OCI-LY1 (cell line): ENCODE results near the gene MROH2A.

Experiments
- H2AFZ ChIP-seq: fragments of 200-600 bp; sonication (generic), shearing (Covaris generic); 2 replicates; pipeline ENCODE4 v1.6.0; 2014; ENCODE audit warnings: antibody characterized with exemption, mild to moderate bottlenecking, low read length
- H3F3A ChIP-seq: fragments of 200-600 bp; sonication (generic), shearing (Covaris generic); 2 replicates; pipeline ENCODE4 v1.6.0; 2014; ENCODE audit warnings: mild to moderate bottlenecking, antibody characterized with exemption, low read length, moderate library complexity; ENCODE audit not compliant: insufficient read depth
- H3K27ac ChIP-seq: fragments of 200-600 bp; sonication (generic); 2 replicates; pipeline ENCODE4 v1.5.1; 2014; ENCODE audit warnings: low read length, mixed run types, mild to moderate bottlenecking, low read depth; ENCODE audit not compliant: poor library complexity, severe bottlenecking
- H3K27me3 ChIP-seq: fragments of 200-600 bp; sonication (generic); 2 replicates; pipeline ENCODE4 v1.6.0; 2014; ENCODE audit warnings: antibody characterized with exemption, mild to moderate bottlenecking, low read length, moderate library complexity; ENCODE audit not compliant: insufficient read depth
- H3K36me3 ChIP-seq: fragments of 200-600 bp; sonication (generic); 2 replicates; pipeline ENCODE4 v1.6.1; 2014; ENCODE audit warnings: mild to moderate bottlenecking, antibody characterized with exemption, low read length, moderate library complexity, mixed read lengths; ENCODE audit not compliant: insufficient read depth
- H3K4me1 ChIP-seq: fragments of 200-600 bp; sonication (generic); 2 replicates; pipeline ENCODE4 v1.5.1; 2014; ENCODE audit warnings: mild to moderate bottlenecking, low read length, moderate library complexity; ENCODE audit not compliant: insufficient read depth, severe bottlenecking
- H3K4me2 ChIP-seq: fragments of 200-600 bp; sonication (generic), shearing (Covaris generic); 2 replicates; pipeline ENCODE4 v1.6.1; 2014; ENCODE audit warnings: low read length
- H3K4me3 ChIP-seq: fragments of 200-600 bp; sonication (generic); 2 replicates; pipeline ENCODE4 v1.5.1; 2014; ENCODE audit warnings: low read length, low read depth, mild to moderate bottlenecking, mixed read lengths; ENCODE audit not compliant: poor library complexity, severe bottlenecking
- H3K79me2 ChIP-seq: fragments of 200-600 bp; shearing (Covaris generic); 2 replicates; pipeline ENCODE4 v1.6.1; 2016; ENCODE audit warnings: mixed run types, low read length, mixed read lengths; ENCODE audit not compliant: insufficient read depth
- H3K9ac ChIP-seq: fragments of 200-600 bp; sonication (generic), shearing (Covaris generic); 2 replicates; pipeline ENCODE4 v1.6.1; 2014; ENCODE audit warnings: mild to moderate bottlenecking, low read length, mixed read lengths
- H3K9me2 ChIP-seq: fragments of 200-600 bp; sonication (generic), shearing (Covaris generic); 2 replicates; pipeline ENCODE4 v1.6.1; 2014; ENCODE audit warnings: low read depth, mild to moderate bottlenecking, low read length, mixed read lengths
- H3K9me3 ChIP-seq: fragments of 200-600 bp; shearing (Covaris generic); 2 replicates; pipeline ENCODE4 v1.6.1; 2014; ENCODE audit warnings: low read length, mixed read lengths
- H4K20me1 ChIP-seq: fragments of 200-600 bp; sonication (generic), shearing (Covaris generic); 2 replicates; pipeline ENCODE4 v1.6.0; 2016; ENCODE audit warnings: mild to moderate bottlenecking, low read length; ENCODE audit not compliant: insufficient read depth
- CTCF ChIP-seq: fragments of 200-600 bp; sonication (generic), shearing (Covaris generic); IDR thresholded peaks from 2 replicates; pipeline ENCODE4 v1.5.1; 2017; ENCODE audit warnings: mild to moderate bottlenecking, antibody characterized with exemption, low read length, moderate library complexity, mixed read lengths
- EZH2 ChIP-seq: fragments of 200-600 bp; sonication (generic), shearing (Covaris generic); IDR thresholded peaks from 2 replicates; pipeline ENCODE4 v1.8.0; 2017; ENCODE audit warnings: borderline replicate concordance, mixed run types, mild to moderate bottlenecking, antibody characterized with exemption, low read length, moderate library complexity, mixed read lengths

Gene MROH2A

GRCh38 chr2:233799716-233800115, 21.6 kb downstream of the MROH2A start:
- Histone ChIP-seq H4K20me1 (no peaks in the 10 kb centered on the region), H3K79me2 (no peaks in the 10 kb centered on the region), H3F3A (no peaks in the 10 kb centered on the region), H3K9me2 (no peaks in the 10 kb centered on the region), H3K4me3 (no peak overlapping the region), H3K27me3 (no peaks in the 10 kb centered on the region), H3K9me3 (no peaks in the 10 kb centered on the region), H2AFZ (no peak overlapping the region), H3K4me1 (no peaks in the 10 kb centered on the region), H3K27ac (no peak overlapping the region), H3K4me2 (no peak overlapping the region), H3K9ac (no peak overlapping the region), H3K36me3 (no peaks in the 10 kb centered on the region)
- TF ChIP-seq EZH2 (no peak), CTCF (no peak)

- Histone ChIP-seq H4K20me1 (no peaks in the 10 kb centered on the region), H3K36me3 (no peaks in the 10 kb centered on the region), H3F3A (no peaks in the 10 kb centered on the region), H3K79me2 (no peaks in the 10 kb centered on the region), H3K9me3 (no peaks in the 10 kb centered on the region), H3K4me3 (no peak overlapping the region), H3K9ac (no peak overlapping the region), H2AFZ (no peak overlapping the region), H3K27me3 (no peaks in the 10 kb centered on the region), H3K9me2 (no peaks in the 10 kb centered on the region), H3K4me1 (no peaks in the 10 kb centered on the region), H3K4me2 (no peak overlapping the region), H3K27ac (no peak overlapping the region)
- no peak for TF ChIP-seq CTCF
- no peak for TF ChIP-seq EZH2
These were observed 22.1 kb downstream of the MROH2A start for GRCh38 chr2:233800208-233800607.

- H3K9me3 ChIP-seq: no peaks in the 10 kb centered on the region
- H3F3A ChIP-seq: no peaks in the 10 kb centered on the region
- H4K20me1 ChIP-seq: no peaks in the 10 kb centered on the region
- no peak overlapping the region for H3K4me3 ChIP-seq
- no peaks in the 10 kb centered on the region for H3K27me3 ChIP-seq
- no peak for TF ChIP-seq EZH2
- no peak for TF ChIP-seq CTCF
- no peaks in the 10 kb centered on the region for H3K36me3 ChIP-seq
- H3K4me1 ChIP-seq: no peaks in the 10 kb centered on the region
- no peaks in the 10 kb centered on the region for H3K9me2 ChIP-seq
- no peaks in the 10 kb centered on the region for H3K79me2 ChIP-seq
- no peak overlapping the region for H3K9ac ChIP-seq
- H3K4me2 ChIP-seq: no peak overlapping the region
- no peak overlapping the region for H3K27ac ChIP-seq
- no peak overlapping the region for H2AFZ ChIP-seq
These were observed 23.4 kb downstream of the MROH2A start for GRCh38 chr2:233801357-233802131.
